GM12892 (cell line): Measurements from ENCODE around the gene ALK.

Experiments
- POLR2A ChIP-seq: IDR thresholded peaks from 2 replicates; pipeline ENCODE4 v1.6.1; 2011; ENCODE audit warnings: low read depth, low read length, control low read depth
- POLR2AphosphoS5 ChIP-seq: IDR thresholded peaks from 2 replicates; pipeline ENCODE4 v1.6.1; 2011; ENCODE audit warnings: low read depth, low read length, control low read depth
- TAF1 ChIP-seq: IDR thresholded peaks from 2 replicates; pipeline ENCODE4 v1.6.1; 2011; ENCODE audit warnings: low read depth, mild to moderate bottlenecking, control low read depth, low read length, borderline replicate concordance

DNA sequence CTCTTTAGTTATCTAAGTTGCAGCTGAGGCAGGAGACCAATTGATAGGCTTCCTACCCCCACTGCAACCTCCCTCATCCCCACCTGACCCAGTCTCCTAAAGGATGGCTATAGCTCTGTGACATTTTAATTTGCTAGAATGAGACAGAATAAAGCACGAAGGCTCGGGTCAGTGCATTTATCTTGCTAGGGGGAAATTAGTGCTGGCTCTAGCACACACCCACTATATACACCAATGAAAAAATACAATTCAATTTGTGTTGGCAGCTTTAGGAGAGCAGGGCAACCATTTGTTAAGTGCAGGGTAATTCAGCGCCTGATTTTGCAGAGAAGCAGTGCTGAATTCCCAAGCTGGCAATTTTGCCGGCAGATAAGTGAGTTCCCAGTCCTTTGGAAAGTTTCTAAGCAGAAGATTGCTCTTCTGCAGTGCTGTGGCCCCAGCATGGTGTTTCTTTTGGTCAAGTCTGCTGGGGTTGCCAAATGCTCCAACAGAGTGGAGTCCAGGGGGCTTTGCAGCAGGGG lies 346.0 kb downstream of the ALK start:
- TF ChIP-seq POLR2A: no peak
- no peak for TF ChIP-seq POLR2AphosphoS5
- no peak for TF ChIP-seq TAF1
